PFSK-1 (cell line): Measurements from ENCODE around the gene CMIP.

Experiments used
- FOXP2 ChIP-seq: optimal IDR thresholded peaks from 2 replicates; pipeline ENCODE3; 2011; ENCODE audit warnings: borderline replicate concordance, control low read depth, inconsistent platforms; ENCODE audit not compliant: insufficient read depth; ENCODE audit errors: extremely low read length, extremely low read depth
- POLR2AphosphoS5 ChIP-seq: IDR thresholded peaks from 2 replicates; pipeline ENCODE4 v1.6.1; 2012; ENCODE audit warnings: low read depth, mild to moderate bottlenecking, control low read depth, low read length, moderate library complexity
- SIN3A ChIP-seq: IDR thresholded peaks from 2 replicates; pipeline ENCODE4 v1.6.1; 2012; ENCODE audit warnings: mild to moderate bottlenecking, low read length, moderate library complexity, borderline replicate concordance; ENCODE audit not compliant: insufficient read depth
- TAF1 ChIP-seq: IDR thresholded peaks from 2 replicates; pipeline ENCODE4 v1.6.1; 2012; ENCODE audit warnings: low read length, control low read depth, borderline replicate concordance; ENCODE audit not compliant: insufficient read depth
- TF ChIP-seq, protein P1 (sequence below), 2 experiments: IDR thresholded peaks; 2 replicates each; pipeline versions ENCODE4 v1.6.1 to v1.8.0; 2011 to 2012; ENCODE audit warnings: low read depth in 2 of 2, low read length in 2 of 2, control low read depth in 1 of 2, inconsistent platforms in 1 of 2, mild to moderate bottlenecking in 1 of 2, moderate library complexity in 1 of 2; ENCODE audit not compliant: insufficient read depth in 1 of 2

DNA sequence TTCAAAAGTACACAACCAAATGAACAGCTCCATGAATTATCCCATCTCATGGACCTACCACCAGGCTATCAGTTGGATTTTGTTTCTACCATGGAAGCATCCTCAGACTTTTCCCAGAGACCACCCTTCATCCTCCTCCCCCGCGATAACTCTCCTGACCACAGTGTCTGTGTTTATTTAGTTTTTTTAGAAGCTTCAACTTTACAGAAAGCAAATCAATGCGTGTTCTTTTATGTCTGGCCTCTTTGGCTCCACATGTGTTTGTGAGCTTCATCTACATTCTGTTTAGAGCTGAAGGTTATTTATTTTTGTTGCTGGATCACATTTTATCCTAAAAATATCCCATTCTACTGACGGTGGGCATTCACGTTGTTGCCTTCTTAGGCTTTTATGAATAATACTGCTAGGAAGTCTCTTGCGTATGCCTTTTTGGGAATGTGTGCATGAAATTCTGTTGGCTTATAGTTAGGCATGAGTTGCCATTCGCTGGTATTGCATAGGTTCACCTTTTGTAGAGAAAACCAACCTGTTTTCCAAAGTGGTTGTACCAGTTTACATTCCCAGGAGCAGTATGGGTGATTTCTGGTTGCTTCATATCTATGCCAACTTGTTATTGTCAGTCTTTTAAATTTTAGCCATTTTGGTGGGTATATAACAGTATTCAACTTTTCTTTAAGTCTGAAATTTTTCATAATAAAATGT lies 83.0 kb downstream of the CMIP start:
- TF ChIP-seq POLR2AphosphoS5 = no peak
- TF ChIP-seq TAF1 = no peak
- no peak for TF ChIP-seq SIN3A
- TF ChIP-seq, protein P1, sequence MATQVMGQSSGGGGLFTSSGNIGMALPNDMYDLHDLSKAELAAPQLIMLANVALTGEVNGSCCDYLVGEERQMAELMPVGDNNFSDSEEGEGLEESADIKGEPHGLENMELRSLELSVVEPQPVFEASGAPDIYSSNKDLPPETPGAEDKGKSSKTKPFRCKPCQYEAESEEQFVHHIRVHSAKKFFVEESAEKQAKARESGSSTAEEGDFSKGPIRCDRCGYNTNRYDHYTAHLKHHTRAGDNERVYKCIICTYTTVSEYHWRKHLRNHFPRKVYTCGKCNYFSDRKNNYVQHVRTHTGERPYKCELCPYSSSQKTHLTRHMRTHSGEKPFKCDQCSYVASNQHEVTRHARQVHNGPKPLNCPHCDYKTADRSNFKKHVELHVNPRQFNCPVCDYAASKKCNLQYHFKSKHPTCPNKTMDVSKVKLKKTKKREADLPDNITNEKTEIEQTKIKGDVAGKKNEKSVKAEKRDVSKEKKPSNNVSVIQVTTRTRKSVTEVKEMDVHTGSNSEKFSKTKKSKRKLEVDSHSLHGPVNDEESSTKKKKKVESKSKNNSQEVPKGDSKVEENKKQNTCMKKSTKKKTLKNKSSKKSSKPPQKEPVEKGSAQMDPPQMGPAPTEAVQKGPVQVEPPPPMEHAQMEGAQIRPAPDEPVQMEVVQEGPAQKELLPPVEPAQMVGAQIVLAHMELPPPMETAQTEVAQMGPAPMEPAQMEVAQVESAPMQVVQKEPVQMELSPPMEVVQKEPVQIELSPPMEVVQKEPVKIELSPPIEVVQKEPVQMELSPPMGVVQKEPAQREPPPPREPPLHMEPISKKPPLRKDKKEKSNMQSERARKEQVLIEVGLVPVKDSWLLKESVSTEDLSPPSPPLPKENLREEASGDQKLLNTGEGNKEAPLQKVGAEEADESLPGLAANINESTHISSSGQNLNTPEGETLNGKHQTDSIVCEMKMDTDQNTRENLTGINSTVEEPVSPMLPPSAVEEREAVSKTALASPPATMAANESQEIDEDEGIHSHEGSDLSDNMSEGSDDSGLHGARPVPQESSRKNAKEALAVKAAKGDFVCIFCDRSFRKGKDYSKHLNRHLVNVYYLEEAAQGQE (IDR thresholded peaks at IDR 0.05; ENCODE audit: insufficient read depth in 1 of 2, low read depth in 2 of 2, low read length in 2 of 2) = no peak
- no peak for TF ChIP-seq FOXP2
